Suprapubic skin (tissue), 4 donors: ENCODE results near the gene CCDC170.

ENCODE experiments used
- POLR2A ChIP-seq, 2 donors: fragments of 450-650 bp; IDR thresholded peaks; one replicate each; pipeline ENCODE4 v1.6.1; 2017; ENCODE audit warnings: antibody characterized with exemption in 2 of 2, mild to moderate bottlenecking in 2 of 2, moderate library complexity in 2 of 2
- POLR2AphosphoS5 ChIP-seq, 3 donors: sonication (generic); formaldehyde crosslinking; IDR thresholded peaks; one replicate each; pipeline ENCODE4 v1.6.1; 2017; ENCODE audit warnings: antibody characterized with exemption in 3 of 3
- TF ChIP-seq, protein P1 (sequence below), 2 donors: fragments of 200-600 bp in 1 of 2; fragments of 450-650 bp in 1 of 2; sonication (generic) in 1 of 2; IDR thresholded peaks; one replicate each; pipeline ENCODE4 v1.5.1; 2016 to 2019; ENCODE audit warnings: antibody characterized with exemption in 2 of 2, mild to moderate bottlenecking in 1 of 2, moderate library complexity in 1 of 2

DNA sequence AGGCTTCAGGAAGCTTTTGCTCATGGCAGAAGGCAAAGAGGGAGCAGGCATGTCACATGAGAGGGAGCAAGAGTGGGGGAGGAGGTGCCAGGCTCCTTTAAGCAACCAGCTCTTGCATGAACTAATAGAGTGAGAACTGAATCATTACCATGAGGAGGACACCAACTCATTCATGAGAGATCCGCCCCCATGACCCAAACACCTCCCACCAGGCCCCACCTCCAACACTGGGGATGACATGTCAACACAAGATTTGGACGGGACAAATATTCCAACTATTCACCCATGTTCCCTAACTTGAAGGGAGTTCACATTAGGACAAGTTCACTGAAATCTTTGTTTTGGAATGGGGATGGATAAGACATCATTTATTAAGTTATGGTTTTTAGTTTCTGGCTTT lies 158.5 kb downstream of the CCDC170 start:
- TF ChIP-seq, protein P1, sequence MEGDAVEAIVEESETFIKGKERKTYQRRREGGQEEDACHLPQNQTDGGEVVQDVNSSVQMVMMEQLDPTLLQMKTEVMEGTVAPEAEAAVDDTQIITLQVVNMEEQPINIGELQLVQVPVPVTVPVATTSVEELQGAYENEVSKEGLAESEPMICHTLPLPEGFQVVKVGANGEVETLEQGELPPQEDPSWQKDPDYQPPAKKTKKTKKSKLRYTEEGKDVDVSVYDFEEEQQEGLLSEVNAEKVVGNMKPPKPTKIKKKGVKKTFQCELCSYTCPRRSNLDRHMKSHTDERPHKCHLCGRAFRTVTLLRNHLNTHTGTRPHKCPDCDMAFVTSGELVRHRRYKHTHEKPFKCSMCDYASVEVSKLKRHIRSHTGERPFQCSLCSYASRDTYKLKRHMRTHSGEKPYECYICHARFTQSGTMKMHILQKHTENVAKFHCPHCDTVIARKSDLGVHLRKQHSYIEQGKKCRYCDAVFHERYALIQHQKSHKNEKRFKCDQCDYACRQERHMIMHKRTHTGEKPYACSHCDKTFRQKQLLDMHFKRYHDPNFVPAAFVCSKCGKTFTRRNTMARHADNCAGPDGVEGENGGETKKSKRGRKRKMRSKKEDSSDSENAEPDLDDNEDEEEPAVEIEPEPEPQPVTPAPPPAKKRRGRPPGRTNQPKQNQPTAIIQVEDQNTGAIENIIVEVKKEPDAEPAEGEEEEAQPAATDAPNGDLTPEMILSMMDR (IDR thresholded peaks at IDR 0.05) = no peak
- TF ChIP-seq POLR2AphosphoS5 (IDR thresholded peaks at IDR 0.05) (no peak), POLR2A (IDR thresholded peaks at IDR 0.05) (no peak)
